ENCODE results near the gene HPCAL1.

DNA sequence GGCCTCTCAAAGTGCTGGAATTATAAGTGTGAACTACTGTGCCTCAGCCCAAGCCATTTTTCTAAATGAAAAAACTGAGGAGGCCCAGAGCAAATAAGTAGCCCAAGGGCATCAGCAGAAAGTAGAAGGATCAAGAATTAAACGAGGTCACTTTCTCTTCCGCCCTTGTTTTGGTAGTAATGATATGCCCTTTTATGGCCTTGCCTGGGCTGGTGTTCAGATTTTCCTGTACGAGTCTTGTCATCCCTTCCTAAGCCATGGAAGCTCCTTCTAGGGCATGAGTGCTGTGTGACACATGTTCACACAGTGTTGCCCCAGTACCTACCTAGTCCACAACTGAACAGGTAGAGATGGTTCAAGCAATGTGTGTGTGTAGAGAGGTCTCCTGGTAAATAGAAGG lies 6.6 kb downstream of the HPCAL1 start:
- no peak for TF ChIP-seq POLR2A (IDR thresholded peaks at IDR 0.05; ENCODE audit: low read depth, low read length)
- no peak for TF ChIP-seq ZBED1 (IDR thresholded peaks at IDR 0.05; ENCODE audit: borderline replicate concordance)
- TF ChIP-seq, protein P1, sequence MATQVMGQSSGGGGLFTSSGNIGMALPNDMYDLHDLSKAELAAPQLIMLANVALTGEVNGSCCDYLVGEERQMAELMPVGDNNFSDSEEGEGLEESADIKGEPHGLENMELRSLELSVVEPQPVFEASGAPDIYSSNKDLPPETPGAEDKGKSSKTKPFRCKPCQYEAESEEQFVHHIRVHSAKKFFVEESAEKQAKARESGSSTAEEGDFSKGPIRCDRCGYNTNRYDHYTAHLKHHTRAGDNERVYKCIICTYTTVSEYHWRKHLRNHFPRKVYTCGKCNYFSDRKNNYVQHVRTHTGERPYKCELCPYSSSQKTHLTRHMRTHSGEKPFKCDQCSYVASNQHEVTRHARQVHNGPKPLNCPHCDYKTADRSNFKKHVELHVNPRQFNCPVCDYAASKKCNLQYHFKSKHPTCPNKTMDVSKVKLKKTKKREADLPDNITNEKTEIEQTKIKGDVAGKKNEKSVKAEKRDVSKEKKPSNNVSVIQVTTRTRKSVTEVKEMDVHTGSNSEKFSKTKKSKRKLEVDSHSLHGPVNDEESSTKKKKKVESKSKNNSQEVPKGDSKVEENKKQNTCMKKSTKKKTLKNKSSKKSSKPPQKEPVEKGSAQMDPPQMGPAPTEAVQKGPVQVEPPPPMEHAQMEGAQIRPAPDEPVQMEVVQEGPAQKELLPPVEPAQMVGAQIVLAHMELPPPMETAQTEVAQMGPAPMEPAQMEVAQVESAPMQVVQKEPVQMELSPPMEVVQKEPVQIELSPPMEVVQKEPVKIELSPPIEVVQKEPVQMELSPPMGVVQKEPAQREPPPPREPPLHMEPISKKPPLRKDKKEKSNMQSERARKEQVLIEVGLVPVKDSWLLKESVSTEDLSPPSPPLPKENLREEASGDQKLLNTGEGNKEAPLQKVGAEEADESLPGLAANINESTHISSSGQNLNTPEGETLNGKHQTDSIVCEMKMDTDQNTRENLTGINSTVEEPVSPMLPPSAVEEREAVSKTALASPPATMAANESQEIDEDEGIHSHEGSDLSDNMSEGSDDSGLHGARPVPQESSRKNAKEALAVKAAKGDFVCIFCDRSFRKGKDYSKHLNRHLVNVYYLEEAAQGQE (IDR thresholded peaks at IDR 0.05; ENCODE audit: low read depth, low read length), result no peak
- no peak for TF ChIP-seq CBX5 (IDR thresholded peaks at IDR 0.05; ENCODE audit: low read depth)
- no peak for TF ChIP-seq SIN3A (IDR thresholded peaks at IDR 0.05; ENCODE audit: low read depth, low read length)
- TF ChIP-seq ASH2L (IDR thresholded peaks at IDR 0.05; ENCODE audit: borderline replicate concordance, low read depth), result no peak
